COR-L47 (cell line): ENCODE measurements around the gene CD80.

Source experiments
- DNase-seq: peaks from one replicate; lab custom pipeline; 2025; lab: John Stamatoyannopoulos, UW

The CD80 gene

DNA sequence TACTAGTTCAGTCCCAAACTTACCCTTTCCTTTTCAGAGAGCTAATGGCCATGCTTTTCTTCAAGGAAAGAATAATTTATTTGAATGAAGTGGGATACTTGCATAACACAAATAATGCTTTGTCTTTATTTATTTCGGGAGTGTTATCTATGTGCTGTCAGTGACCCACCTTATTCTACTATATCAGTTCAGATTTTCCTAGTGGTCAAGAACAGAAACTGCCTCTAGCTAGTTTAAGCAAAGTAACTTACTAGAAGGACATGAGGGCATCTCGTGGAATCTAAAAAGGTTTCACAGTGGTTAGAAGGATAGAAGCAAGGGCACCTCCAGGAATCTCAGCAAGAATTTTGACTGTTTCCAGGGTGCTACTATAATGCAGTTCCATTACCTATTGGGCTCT lies 64.8 kb downstream of the CD80 start:
- no peak for DNase-seq

DNA sequence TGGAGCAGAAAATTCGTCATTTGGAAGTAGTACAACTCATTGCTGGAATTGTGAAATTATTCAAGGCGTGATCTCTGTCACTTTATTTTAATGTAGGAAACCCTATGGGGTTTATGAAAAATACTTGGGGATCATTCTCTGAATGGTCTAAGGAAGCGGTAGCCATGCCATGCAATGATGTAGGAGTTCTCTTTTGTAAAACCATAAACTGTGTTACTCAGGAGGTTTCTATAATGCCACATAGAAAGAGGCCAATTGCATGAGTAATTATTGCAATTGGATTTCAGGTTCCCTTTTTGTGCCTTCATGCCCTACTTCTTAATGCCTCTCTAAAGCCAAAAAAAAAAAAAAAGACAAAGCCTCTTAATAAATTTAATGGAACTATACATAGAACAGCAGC lies 66.6 kb downstream of the CD80 start:
- no peak for DNase-seq

DNA sequence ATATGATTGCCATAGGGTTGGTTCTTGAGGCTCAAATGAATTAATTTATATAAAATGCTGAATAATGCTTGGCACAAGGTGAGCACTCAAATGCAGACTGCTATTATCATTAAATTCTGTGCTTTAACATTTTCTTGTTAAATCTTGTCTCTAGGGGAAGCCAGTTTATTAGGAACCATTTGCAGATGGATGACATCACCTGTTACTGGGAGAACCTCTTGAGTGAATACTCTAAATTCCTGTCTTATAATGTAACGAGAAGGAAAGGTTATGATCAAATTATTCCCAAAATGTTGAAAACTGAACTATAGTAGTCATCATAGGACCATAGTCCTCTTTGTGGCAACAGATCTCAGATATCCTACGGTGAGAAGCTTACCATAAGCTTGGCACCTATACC lies 67.3 kb downstream of the CD80 start:
- no peak for DNase-seq

DNA sequence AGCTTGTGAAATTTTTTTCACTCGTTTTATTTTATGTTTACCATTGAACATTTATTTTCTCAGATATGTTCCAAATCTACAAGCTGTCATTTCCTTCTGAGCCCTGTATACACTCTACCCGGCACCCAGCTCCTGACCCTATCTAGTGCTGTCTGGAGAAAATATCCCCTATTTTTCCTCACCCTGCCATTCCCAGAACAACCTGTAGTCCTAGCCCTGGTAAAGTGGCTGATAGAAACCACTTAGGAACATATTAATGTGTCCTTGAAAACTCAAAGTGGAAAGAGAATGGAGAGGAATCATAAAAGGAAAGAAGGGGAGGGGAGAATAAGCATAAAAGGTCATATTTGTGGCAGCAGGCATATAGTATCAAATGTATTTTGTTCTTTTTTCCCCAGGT lies 69.3 kb downstream of the CD80 start:
- no peak for DNase-seq

DNA sequence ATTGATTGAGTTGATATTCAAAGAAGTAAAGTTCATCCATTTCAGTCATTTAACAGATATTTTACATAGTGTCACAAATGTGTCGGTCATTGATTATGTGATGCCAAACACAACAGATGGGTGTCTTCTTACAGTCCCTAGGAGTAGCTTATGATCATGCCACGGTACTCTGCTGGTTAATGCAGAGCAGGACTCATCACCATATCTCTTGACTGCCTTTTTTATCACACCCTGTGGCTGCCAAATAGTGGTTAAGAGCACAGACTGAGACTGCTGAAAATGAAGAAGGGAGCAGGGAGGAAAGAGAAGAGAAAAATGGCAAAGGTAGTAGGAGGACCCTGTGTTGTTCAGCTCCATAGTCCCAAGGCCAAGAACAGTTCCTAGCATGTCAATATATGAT lies 73.9 kb downstream of the CD80 start:
- DNase-seq = no peak

DNA sequence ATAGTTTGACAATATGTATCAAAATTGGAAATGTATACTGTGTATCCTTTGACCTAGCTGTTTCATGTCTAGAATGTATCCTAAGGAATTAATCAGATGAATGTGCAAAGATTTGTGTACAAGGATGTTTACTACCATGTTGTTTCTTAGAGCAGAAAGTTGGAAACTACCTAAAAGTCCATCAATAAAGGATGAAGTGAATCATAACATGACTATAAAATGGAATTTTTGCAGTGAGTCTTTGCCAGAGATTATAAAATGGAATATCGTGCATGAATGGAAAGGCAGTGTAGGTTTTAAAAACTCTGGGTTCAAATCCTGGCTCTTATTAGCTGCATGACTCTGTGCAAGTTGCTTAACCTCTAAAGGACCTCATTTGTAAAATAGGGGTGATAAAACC lies 76.3 kb downstream of the CD80 start:
- no peak for DNase-seq

DNA sequence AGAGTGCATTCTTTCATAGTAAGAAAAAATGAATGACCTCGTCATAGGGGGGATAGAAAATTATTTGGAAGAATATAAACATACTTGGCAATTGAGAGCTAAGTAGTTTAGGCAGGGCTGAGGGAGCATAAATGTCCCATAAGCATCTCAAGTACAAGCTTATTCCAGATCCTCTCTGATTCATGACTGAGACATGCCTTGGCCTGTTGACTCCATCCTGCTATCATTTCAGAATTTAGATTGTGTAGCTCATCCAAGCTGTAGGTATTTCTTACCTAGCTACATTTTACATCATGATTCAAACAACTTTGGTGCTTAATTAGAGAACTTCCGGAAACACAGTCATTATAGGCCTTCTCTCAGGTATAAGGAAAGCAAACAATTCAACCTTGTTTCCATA lies 78.3 kb downstream of the CD80 start:
- DNase-seq = no peak
